IPS DF 6.9 (cell line): ENCODE measurements around the gene ANKMY1.
"Not testable (repeated sequence)": the region's sequence is repeated elsewhere in the genome, so short reads cannot be mapped to it uniquely, and the experiment has no call there.

Experiments
- DNase-seq: peaks from one replicate; pipeline ENCODE4 v3.0.0-alpha.2; 2013; ENCODE audit warnings: low read depth, low spot score
- H3K27ac ChIP-seq: one replicate; pipeline ENCODE4 v1.5.1; 2013; ENCODE audit warnings: low read length, control low read depth
- H3K27me3 ChIP-seq: 2 replicates; pipeline ENCODE4 v1.6.1; 2013; ENCODE audit warnings: mild to moderate bottlenecking, low read length; ENCODE audit not compliant: control insufficient read depth, insufficient read depth
- H3K36me3 ChIP-seq: 2 replicates; pipeline ENCODE4 v1.6.1; 2013; ENCODE audit warnings: low read length; ENCODE audit not compliant: control insufficient read depth, insufficient read depth
- H3K4me1 ChIP-seq: 2 replicates; pipeline ENCODE4 v1.6.1; 2013; ENCODE audit warnings: low read length; ENCODE audit not compliant: control insufficient read depth, insufficient read depth
- H3K4me3 ChIP-seq: 2 replicates; pipeline ENCODE4 v1.5.1; 2013; ENCODE audit warnings: mild to moderate bottlenecking, low read length
- H3K9me3 ChIP-seq: 2 replicates; pipeline ENCODE4 v1.6.1; 2013; ENCODE audit warnings: low read length, inconsistent platforms; ENCODE audit not compliant: control insufficient read depth, insufficient read depth
- WGBS: extraction: QIAGEN DNeasy Blood & Tissue Kit; methylation state at CpG from one replicate; pipeline ENCODE4 v1.1.7; 2013; ENCODE audit warnings: mixed read lengths, missing lambda C conversion rate; ENCODE audit not compliant: insufficient read length, insufficient coverage; 5-methylcytosine and 5-hydroxymethylcytosine counted together

The ANKMY1 gene

DNA sequence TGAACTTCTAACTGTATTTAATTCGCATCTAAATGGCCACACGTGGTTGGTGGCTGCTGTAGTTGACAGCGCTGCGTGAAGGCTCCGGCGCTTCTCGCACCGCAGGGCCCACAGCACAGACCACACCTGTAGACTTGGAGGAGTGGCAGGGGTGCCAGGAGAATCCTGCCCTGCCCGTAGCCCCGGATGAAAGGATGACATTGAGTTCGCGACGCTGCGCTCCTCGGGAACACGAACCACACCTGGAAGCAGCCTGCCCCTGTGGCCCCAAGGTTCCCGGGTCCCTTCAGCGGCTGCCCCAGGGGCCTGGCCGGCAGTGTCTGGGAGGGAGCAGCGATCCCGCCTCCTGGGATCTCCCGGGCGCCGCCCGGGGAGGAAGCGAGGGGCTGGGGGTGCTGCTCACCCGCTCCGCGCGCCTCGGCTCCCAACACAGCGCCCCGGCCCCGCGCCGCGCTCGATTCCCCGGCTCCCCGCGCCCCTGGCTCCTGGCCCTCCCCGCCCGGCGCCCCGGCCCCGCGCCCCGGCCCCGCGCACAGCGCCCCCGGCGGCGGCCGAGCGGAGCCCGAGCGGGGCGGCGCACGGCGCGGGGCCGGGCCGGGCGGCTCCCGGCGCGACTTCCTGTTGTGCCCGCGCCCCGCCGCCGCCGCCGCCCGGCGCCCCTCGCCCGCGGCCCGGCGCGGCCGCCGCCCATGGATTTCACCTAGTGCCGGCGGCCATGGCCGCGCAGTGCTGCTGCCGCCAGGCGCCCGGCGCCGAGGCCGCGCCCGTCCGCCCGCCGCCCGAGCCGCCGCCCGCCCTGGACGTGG lies 10.3 kb upstream of the ANKMY1 start, which contains the start of gene RNPEPL1:
Gene RNPEPL1, plus strand, starts transcription at position 613 of the 806 bp plus-strand sequence. Its CDS starts 103 bp downstream, at position 716.
- peak within 1 kb of the TSS; percentile 60; the same call in 1 of the 2 replicates for H3K4me3 ChIP-seq
- H3K27ac ChIP-seq: no peak within 1 kb of the TSS
- DNase-seq: no peak
- H3K36me3 ChIP-seq: no peaks in the 10 kb centered on the region
- no peaks in the 10 kb centered on the region for H3K9me3 ChIP-seq
- no CpG with 5 or more reads among the region's 106 CpGs for WGBS
- peaks cover 19% of the 10 kb centered on the region for H3K27me3 ChIP-seq
- H3K4me1 ChIP-seq: peaks cover 17% of the 10 kb centered on the region

DNA sequence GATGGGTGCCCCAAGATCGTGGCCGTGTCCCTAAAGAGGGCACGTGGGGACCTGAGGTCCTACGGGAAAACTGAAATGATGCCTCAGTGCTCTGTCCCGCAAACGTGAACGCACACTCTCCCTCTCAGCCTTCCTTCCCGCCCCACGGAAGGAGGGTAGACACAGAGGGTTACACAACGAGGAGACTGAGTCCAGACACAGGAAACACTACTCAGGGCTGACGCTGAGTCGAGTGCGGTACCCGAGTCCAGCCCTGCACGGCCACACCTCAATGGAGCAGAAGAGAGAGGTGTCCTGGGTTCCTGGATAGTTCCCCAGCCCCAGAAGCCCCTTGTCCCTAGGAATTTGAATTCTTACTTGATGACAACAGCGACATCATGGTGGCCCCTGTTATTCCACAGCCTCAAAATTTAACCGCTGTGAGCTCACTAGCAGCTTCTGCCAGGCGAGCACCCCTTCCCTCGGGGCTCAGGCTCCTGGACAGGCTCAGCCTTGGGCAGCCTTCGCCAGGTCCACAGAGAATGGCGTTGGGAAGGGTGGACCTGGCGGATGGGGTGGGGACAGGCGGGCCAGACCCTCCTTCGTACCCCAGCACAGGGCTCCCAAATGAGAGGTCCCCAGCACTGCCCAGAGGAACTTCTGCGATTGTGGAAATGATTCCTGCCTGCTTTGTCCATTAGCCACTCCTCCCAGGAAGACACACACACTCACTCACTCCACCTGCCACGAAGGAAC lies 9.5 kb upstream of the ANKMY1 start:
- Histone ChIP-seq H3K27ac (no peak overlapping the region), H3K27me3 (peaks cover 19% of the 10 kb centered on the region), H3K4me3 (no peak overlapping the region), H3K36me3 (no peaks in the 10 kb centered on the region), H3K9me3 (no peaks in the 10 kb centered on the region), H3K4me1 (peaks cover 17% of the 10 kb centered on the region)
- no CpG with 5 or more reads among the region's 26 CpGs for WGBS
- no peak for DNase-seq

DNA sequence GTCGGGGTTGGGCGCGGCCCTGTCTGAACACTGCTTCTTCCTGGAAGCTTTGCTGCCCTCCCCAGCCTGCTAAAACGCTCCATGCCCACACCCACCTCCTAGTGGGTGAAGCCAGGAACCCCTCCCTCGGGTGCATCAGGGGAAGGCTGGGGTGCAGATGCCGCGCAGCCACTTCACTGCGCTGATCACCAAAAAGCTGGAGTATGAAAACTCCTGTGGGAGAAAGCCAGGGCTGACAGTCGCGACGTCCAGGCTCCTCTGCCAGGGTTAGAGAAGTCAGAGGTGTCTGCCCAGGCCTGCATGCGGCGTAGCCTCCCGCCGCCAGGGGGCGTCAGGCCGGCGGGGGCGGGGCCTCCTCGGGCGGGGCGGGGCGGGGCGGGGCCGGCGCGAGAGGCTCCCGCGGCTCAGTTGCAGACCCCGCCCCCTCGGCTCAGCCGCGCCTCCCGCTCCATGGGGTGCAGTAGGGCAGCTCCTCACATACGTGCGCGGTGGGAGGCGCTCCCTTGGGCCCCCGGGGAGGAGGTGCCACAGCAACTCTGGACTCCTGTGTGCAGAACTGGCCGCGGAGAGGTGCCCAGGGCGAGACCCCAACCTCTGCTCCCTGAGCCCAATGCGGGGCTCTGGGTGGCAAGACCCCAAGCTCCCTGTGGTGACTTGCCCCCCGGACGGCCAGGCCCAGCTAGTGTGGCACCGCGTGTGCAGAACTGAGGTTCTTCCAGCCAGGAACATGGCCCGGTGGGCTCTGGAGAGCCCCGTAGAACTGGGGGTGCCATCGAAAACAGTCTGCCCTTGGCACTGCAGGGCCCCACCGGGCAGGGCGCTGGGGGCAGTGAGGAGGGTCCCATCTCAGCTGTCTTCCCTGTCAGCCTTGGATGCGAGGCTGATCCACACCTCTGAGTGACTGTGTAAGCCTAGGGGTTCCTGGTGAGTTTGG lies 8.7 kb upstream of the ANKMY1 start:
- Histone ChIP-seq H3K27ac (no peak overlapping the region), H3K4me3 (no peak overlapping the region), H3K27me3 (peaks cover 19% of the 10 kb centered on the region), H3K9me3 (no peaks in the 10 kb centered on the region), H3K36me3 (no peaks in the 10 kb centered on the region), H3K4me1 (peaks cover 17% of the 10 kb centered on the region)
- DNase-seq: no peak
- WGBS: no CpG with 5 or more reads among the region's 53 CpGs

DNA sequence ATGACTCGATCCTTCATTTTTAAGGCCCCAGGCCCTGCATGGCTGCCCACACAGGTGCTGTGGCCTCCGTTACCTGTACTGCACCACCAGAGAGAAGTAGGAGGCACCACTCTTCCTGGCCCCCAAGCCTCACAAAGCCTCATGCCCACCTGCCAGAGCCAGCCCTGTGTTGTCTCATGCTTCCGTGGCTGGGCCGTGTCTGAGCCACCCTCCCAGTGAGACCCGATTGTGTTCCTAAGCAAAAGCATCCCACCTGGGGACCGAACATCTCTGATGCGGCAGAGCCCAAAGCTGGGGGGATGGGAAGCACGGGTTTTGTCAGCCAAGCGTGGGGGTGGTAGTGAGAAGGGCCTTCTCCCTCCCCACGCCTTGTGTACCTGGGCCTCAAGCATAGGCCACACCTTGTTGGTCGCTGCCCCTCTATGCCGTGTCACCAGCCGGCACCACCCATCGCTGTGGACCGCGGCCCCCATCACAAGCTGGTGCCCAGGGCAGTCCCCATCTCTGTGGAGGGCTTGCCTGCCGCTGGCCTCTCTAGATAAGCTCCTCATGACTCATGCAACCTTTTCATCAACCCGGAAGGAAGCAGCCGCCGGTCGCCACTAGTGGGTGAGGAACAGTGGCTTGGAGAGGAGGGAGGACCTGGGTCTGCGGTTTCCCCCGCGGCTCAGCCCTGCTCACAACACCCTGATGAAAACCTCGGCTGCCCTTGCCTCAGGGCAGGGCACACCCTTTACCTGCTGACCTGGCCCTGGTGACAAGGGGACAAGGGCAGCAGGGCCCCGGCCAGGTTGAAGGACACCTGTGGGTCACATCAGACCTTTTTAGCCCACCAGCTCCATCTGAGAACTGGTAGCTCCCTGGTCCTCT lies 7.8 kb upstream of the ANKMY1 start:
- Histone ChIP-seq H3K27ac (no peak overlapping the region), H3K27me3 (peaks cover 19% of the 10 kb centered on the region), H3K9me3 (no peaks in the 10 kb centered on the region), H3K4me1 (peaks cover 17% of the 10 kb centered on the region), H3K36me3 (no peaks in the 10 kb centered on the region), H3K4me3 (no peak overlapping the region)
- WGBS: no CpG with 5 or more reads among the region's 26 CpGs
- no peak for DNase-seq

DNA sequence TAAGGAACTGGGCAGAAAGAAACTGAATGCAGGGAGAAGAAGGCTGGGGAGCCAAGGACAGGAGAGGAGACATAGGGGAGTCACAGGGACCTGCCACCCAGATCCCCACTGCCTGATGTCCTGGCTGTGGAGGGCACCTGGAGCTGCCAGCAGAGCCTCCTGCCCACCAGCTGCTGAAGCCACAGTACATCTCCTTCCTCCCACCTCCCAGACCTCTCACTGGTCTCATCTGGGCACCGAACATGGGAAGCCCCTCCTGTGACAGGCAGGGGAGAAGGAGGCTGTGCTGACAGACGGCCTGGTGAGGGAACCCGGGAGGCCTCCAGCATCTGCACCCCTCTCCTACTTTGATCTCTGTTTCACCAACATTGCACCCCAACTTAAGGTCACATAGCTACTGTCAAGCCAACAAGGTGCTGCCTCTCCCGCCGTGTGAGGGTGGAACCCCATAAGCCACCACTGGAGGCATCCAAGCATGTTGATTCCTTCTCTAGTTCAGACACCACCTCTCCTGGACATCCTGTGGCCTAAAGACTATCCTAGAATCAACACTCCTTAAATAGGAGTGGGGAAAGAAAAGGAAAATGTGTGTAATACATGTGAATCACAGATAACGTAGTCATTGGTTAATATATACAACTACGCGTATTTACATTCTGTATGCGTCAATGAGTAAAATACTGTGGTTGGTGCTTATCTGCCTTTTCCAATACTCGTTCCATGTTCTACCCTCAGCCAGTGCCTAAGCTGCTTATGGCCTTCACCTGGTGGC lies 7.0 kb upstream of the ANKMY1 start:
- no CpG with 5 or more reads among the region's 10 CpGs for WGBS
- peaks cover 19% of the 10 kb centered on the region for H3K27me3 ChIP-seq
- no peak overlapping the region for H3K4me3 ChIP-seq
- no peak overlapping the region for H3K27ac ChIP-seq
- H3K4me1 ChIP-seq: peaks cover 17% of the 10 kb centered on the region
- DNase-seq: no peak
- no peaks in the 10 kb centered on the region for H3K9me3 ChIP-seq
- H3K36me3 ChIP-seq: no peaks in the 10 kb centered on the region

DNA sequence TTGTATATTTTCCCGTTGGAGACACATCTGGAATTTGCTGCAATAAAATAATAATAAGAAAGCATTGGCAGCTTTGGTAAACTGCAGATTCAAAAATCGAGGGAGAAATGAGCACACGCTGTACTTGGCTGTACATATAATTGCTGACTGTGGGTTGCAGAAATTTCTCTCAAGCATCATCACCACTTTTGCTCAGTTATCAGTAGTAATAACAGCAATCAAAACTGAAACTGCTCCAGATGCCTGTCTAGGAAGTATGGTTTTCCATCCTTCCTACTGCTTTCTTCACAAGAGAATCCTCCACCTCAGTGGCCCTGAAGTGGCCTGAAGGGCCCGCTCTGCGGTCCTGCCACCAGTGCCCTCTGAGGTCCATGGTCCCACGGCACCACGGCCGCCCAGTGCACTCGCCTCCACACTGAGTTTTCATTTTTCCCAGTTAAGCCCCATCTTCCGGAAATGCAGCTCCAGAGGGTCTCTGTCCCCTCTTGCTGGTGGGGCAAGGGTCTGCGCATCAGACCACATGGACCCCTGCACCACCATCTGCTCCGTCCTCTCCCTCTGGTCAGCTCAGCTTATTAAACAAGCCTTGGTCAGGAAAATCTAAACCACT lies 6.3 kb upstream of the ANKMY1 start:
- Histone ChIP-seq H3K36me3 (no peaks in the 10 kb centered on the region), H3K9me3 (no peaks in the 10 kb centered on the region), H3K27ac (no peak overlapping the region), H3K27me3 (peaks cover 12% of the 10 kb centered on the region), H3K4me1 (peaks cover 15% of the 10 kb centered on the region), H3K4me3 (no peak overlapping the region)
- no peak for DNase-seq
- no CpG with 5 or more reads among the region's 12 CpGs for WGBS

DNA sequence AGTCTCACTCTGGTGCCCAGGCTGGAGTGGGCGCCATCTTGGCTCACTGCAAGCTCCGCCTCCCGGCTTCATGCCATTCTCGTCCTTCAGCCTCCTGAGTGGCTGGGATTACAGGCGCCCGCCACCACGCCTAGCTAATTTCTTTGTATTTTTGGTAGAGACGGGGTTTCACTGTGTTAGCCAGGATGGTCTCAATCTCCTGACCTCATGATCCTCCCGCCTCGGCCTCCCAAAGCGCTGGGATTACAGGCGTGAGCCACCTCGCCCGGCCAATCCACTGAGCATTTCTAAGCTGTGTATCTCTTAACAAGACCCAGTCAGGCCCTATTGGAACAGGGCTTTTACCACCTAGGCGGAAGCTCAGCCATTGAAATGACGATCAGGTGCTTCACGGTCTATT lies 5.4 kb upstream of the ANKMY1 start:
- no CpG with 5 or more reads among the region's 17 CpGs for WGBS
- not testable (repeated sequence) for H3K4me3 ChIP-seq, DNase-seq, H3K36me3 ChIP-seq, H3K9me3 ChIP-seq, H3K27ac ChIP-seq
- H3K4me1 ChIP-seq: peaks cover 15% of the 10 kb centered on the region
- peaks cover 12% of the 10 kb centered on the region for H3K27me3 ChIP-seq

DNA sequence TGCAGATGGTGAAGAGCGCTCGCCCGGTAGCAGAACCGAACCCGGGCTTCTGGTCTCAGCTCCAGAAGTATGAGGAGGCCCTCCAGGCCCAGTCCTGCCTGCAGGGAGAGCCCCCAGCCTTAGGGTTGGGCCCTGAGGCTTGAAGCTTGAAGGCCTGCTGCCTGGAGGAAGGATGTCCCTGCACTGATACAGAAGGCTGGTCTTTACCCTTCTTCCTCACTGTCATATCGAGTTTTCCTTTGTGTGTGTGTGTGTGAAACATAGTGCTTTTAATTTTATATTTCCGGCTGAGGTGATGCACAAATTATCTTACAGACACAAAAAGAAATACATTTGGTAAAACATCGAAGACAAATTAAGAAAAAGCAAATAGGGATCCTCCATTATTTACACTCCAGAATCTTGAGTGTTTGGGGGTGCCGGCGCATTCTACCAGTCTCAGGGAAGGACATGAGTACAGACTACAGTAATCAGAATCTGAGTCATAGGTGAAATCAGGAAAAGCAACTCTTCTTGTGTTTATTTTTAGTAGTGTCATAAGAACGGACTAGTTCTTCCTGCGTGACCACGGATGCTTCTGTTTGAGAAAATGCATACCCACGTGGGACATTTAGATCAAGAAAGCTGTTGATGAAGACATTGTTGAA lies 3.7 kb upstream of the ANKMY1 start:
- no peak overlapping the region for H3K27ac ChIP-seq
- no peaks in the 10 kb centered on the region for H3K36me3 ChIP-seq
- H3K9me3 ChIP-seq: no peaks in the 10 kb centered on the region
- H3K4me1 ChIP-seq: peaks cover 6% of the 10 kb centered on the region
- peak overlapping the region; percentile 22; the same call in 1 of the 2 replicates for H3K4me3 ChIP-seq
- H3K27me3 ChIP-seq: no peaks in the 10 kb centered on the region; the same call in 1 of the 2 replicates
- no CpG with 5 or more reads among the region's 14 CpGs for WGBS
- DNase-seq: no peak
